A549 (cell line): ENCODE results near the gene BNC2. TPM values are rescaled to one million over a fixed set of nuclear protein-coding genes. Genes with fewer than 3 reads are reported as not detected.

Source experiments
- ATAC-seq, 2 experiments: fragments of 200-7000 bp in 1 of 2; fragments of >200 bp in 1 of 2; cut with Nextera tagmentation in 1 of 2; cut with Tn5 transposase in 1 of 2; 3 replicates each; pipeline versions ENCODE4 v1.8.0 to v1.9.1; 2018 to 2020; ENCODE audit warnings: mild to moderate bottlenecking in 1 of 2, moderate library complexity in 1 of 2
- CTCF ChIA-PET: fragments of 300-600 bp; sonication (Branson Sonifier 250); formaldehyde crosslinking; extraction: SDS; loops from one replicate; lab custom pipeline; 2021; ENCODE audit warnings: antibody characterized with exemption, inconsistent platforms; lab: Yijun Ruan, JAX
- POLR2A ChIA-PET: fragments of 350-600 bp; formaldehyde crosslinking; extraction: SDS; loops from one replicate; lab custom pipeline; 2021; ENCODE audit warnings: antibody characterized with exemption, inconsistent platforms; lab: Yijun Ruan, JAX
- DNase-seq, 2 experiments: peaks; one replicate each; pipeline versions ENCODE4 v3.0.0 to v3.0.0-alpha.2; 2011 to 2016; ENCODE audit warnings: low read depth in 1 of 2, low spot score in 1 of 2
- FAIRE-seq: peaks from 2 replicates; lab custom pipeline; 2011; peaks lifted over from hg19 to GRCh38; lab: Jason Lieb, UNC
- H3K27ac ChIP-seq, 2 experiments: fragments of >200 bp; sonication (Bioruptor Twin); formaldehyde crosslinking; 3 replicates each; pipeline ENCODE4 v1.5.1; 2016 to 2017
- H3K4me1 ChIP-seq: fragments of >200 bp; sonication (Bioruptor Twin); formaldehyde crosslinking; 3 replicates; pipeline ENCODE4 v1.6.1; 2016
- H3K4me2 ChIP-seq: fragments of >200 bp; sonication (Bioruptor Twin); formaldehyde crosslinking; 3 replicates; pipeline ENCODE4 v1.6.1; 2016
- H3K4me3 ChIP-seq: fragments of >200 bp; sonication (Bioruptor Twin); formaldehyde crosslinking; 3 replicates; pipeline ENCODE4 v1.5.1; 2016
- H3K9me3 ChIP-seq: fragments of >200 bp; sonication (Bioruptor Twin); formaldehyde crosslinking; 3 replicates; pipeline ENCODE4 v1.6.1; 2016
- BHLHE40 ChIP-seq: IDR thresholded peaks from 2 replicates; pipeline ENCODE4 v1.6.1; 2012; ENCODE audit warnings: low read depth, low read length, inconsistent platforms
- CBX2 ChIP-seq: fragments of 200-600 bp; sonication (generic); IDR thresholded peaks from 2 replicates; pipeline ENCODE4 v1.6.1; 2016; ENCODE audit warnings: low read depth, mild to moderate bottlenecking, borderline replicate concordance
- CEBPB ChIP-seq, 2 experiments: fragments of >200 bp in 1 of 2; sonication (Bioruptor Twin) in 1 of 2; formaldehyde crosslinking in 1 of 2; IDR thresholded peaks; 2 replicates each; pipeline ENCODE4 v1.6.1; 2012 to 2016
- CHD2 ChIP-seq: fragments of 150-350 bp; IDR thresholded peaks from 2 replicates; pipeline ENCODE4 v1.6.1; 2014; ENCODE audit warnings: low read length; ENCODE audit not compliant: partially characterized antibody
- EHMT2 ChIP-seq: fragments of 200-600 bp; sonication (generic); IDR thresholded peaks from 2 replicates; pipeline ENCODE4 v1.6.1; 2016; ENCODE audit warnings: antibody characterized with exemption, low read depth, mild to moderate bottlenecking, moderate library complexity
- EP300 ChIP-seq, 2 experiments: fragments of >200 bp; sonication (Bioruptor Twin); formaldehyde crosslinking; IDR thresholded peaks; 2 replicates in 1 of 2; 3 replicates in 1 of 2; pipeline ENCODE4 v1.6.1; 2016 to 2017
- FOSL2 ChIP-seq, 2 experiments: fragments of 450-650 bp in 1 of 2; fragments of >200 bp in 1 of 2; sonication (Bioruptor Twin) in 1 of 2; formaldehyde crosslinking; IDR thresholded peaks; 2 replicates each; pipeline versions ENCODE4 v1.5.0 to v1.6.1; 2016 to 2020; ENCODE audit warnings: mild to moderate bottlenecking in 1 of 2, moderate library complexity in 1 of 2
- FOXS1 ChIP-seq: fragments of 250-450 bp; sonication (Bioruptor Pico); IDR thresholded peaks from 2 replicates; pipeline ENCODE4 v1.5.0; 2020; ENCODE audit warnings: mild to moderate bottlenecking, moderate library complexity
- GATA3 ChIP-seq: IDR thresholded peaks from 2 replicates; pipeline ENCODE4 v1.6.1; 2012; ENCODE audit warnings: borderline replicate concordance
- HDAC2 ChIP-seq: fragments of 200-600 bp; sonication (generic); IDR thresholded peaks from 2 replicates; pipeline ENCODE4 v1.6.1; 2016
- HOXB13 ChIP-seq: fragments of 250-450 bp; sonication (Bioruptor Pico); IDR thresholded peaks from 2 replicates; pipeline ENCODE4 v1.5.0; 2020; ENCODE audit warnings: low read depth, mild to moderate bottlenecking, moderate library complexity
- HOXB5 ChIP-seq: fragments of 250-450 bp; sonication (Bioruptor Pico); IDR thresholded peaks from 2 replicates; pipeline ENCODE4 v1.5.0; 2020; ENCODE audit warnings: mild to moderate bottlenecking, moderate library complexity
- JUNB ChIP-seq: fragments of >200 bp; sonication (Bioruptor Twin); formaldehyde crosslinking; IDR thresholded peaks from 2 replicates; pipeline ENCODE4 v1.6.1; 2016
- KDM5A ChIP-seq: fragments of 200-600 bp; sonication (generic); IDR thresholded peaks from 2 replicates; pipeline ENCODE4 v1.6.1; 2016; ENCODE audit warnings: antibody characterized with exemption, mild to moderate bottlenecking
- NFE2L2 ChIP-seq: fragments of 150-350 bp; conservative IDR thresholded peaks from 2 replicates; pipeline ENCODE4 v1.6.1; 2014; ENCODE audit warnings: low read length
- POLR2A ChIP-seq: IDR thresholded peaks from 2 replicates; pipeline ENCODE4 v1.6.1; 2012; ENCODE audit warnings: mild to moderate bottlenecking, low read length
- POLR2AphosphoS2 ChIP-seq: conservative IDR thresholded peaks from 2 replicates; pipeline ENCODE4 v1.6.1; 2012; ENCODE audit warnings: low read length, improper control_type of control experiment, inconsistent platforms
- RAD21 ChIP-seq, 2 experiments: fragments of >200 bp in 1 of 2; sonication (Bioruptor Twin) in 1 of 2; formaldehyde crosslinking in 1 of 2; IDR thresholded peaks in 1 of 2; conservative IDR thresholded peaks in 1 of 2; 2 replicates in 1 of 2; 3 replicates in 1 of 2; pipeline ENCODE4 v1.6.1; 2012 to 2018; ENCODE audit warnings: inconsistent platforms in 1 of 2
- SMC3 ChIP-seq: fragments of >200 bp; sonication (Bioruptor Twin); formaldehyde crosslinking; IDR thresholded peaks from 3 replicates; pipeline ENCODE4 v1.6.1; 2018; ENCODE audit warnings: inconsistent platforms
- TP53 ChIP-seq: fragments of 250-450 bp; sonication (Bioruptor Pico); IDR thresholded peaks from 2 replicates; pipeline ENCODE4 v1.5.0; 2021; ENCODE audit warnings: mild to moderate bottlenecking, moderate library complexity
- ZNF302 ChIP-seq: fragments of 250-450 bp; sonication (Bioruptor Pico); IDR thresholded peaks from 2 replicates; pipeline ENCODE4 v1.9.0; 2021; ENCODE audit warnings: inconsistent platforms, mild to moderate bottlenecking, moderate library complexity
- ZSCAN20 ChIP-seq: fragments of 250-450 bp; sonication (Bioruptor Pico); IDR thresholded peaks from 2 replicates; pipeline ENCODE4 v1.8.0; 2022; ENCODE audit warnings: mild to moderate bottlenecking, moderate library complexity
- WGBS: methylation state at CpG from one replicate; pipeline ENCODE4 v1.1.6; 2017; ENCODE audit errors: missing lambda C conversion rate; 5-methylcytosine and 5-hydroxymethylcytosine counted together
- polyA plus RNA-seq, 4 experiments: library from polyadenylated mRNA; depleted of rRNA in 3 of 4; stranded (reverse); fragments of >200 nt; fragmentation: RNase III in 1 of 4; extraction: RNeasy Plus Mini Kit Qiagen cat#74134 plus additional on column Dnase treatment in 1 of 4; gene quantifications; 2 replicates in 3 of 4; 3 replicates in 1 of 4; pipeline ENCODE4 v1.2.3, GENCODE V29; 2011 to 2017
- TF ChIP-seq, protein P1 (sequence below): IDR thresholded peaks from 2 replicates; pipeline ENCODE4 v1.6.1; 2012; ENCODE audit warnings: low read depth, borderline replicate concordance
- TF ChIP-seq, protein P2 (sequence below): fragments of >200 bp; sonication (Bioruptor Twin); formaldehyde crosslinking; IDR thresholded peaks from 3 replicates; pipeline ENCODE4 v1.5.1; 2016
- TF ChIP-seq, protein P3 (sequence below): IDR thresholded peaks from 2 replicates; pipeline ENCODE4 v1.6.1; 2012
- TF ChIP-seq, protein P4 (sequence below): fragments of >200 bp; sonication (Bioruptor Twin); formaldehyde crosslinking; IDR thresholded peaks from 3 replicates; pipeline ENCODE4 v1.6.1; 2016
- TF ChIP-seq, protein P5 (sequence below): fragments of >200 bp; sonication (Bioruptor Twin); formaldehyde crosslinking; IDR thresholded peaks from 2 replicates; pipeline ENCODE4 v1.6.1; 2016
- TF ChIP-seq, protein P6 (sequence below): fragments of 250-450 bp; sonication (Bioruptor Pico); IDR thresholded peaks from 2 replicates; pipeline ENCODE4 v1.5.0; 2021; ENCODE audit warnings: mild to moderate bottlenecking, moderate library complexity, borderline replicate concordance

The BNC2 gene
- polyA plus RNA-seq, 2 of the 4 experiments (the other 2 are of a cell fraction): 6.2 to 7.5 TPM

DNA sequence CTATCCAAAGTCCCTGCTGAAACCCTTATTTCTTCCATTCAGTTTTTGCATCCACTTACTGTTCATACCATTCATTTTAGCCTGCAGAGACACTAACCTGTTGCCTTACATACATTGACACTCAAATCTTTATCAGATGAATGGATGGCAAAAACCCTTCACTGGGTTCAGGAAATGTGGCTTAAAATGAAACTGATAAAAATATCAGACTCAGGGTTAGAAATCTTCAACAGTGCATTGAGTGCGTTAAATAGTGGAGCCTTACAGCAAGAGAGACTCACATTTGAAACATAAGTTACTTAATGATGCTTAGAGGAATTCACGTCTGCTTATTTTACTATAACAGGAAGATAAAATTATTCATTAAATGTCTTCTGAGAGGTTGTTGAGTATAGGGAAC, 28.0 kb upstream of the BNC2 start:
- Histone ChIP-seq H3K4me2 (no peak overlapping the region; the same call in 2 of the 3 replicates), H3K27ac (no peak overlapping the region), H3K4me1 (peaks cover 10% of the 10 kb centered on the region; the same call in 2 of the 3 replicates)
- DNase-seq: no peak
- POLR2A ChIA-PET: no interaction called here
- TF ChIP-seq GATA3 (no peak), TP53 (no peak), CBX2 (no peak)
- TF ChIP-seq, protein P1, sequence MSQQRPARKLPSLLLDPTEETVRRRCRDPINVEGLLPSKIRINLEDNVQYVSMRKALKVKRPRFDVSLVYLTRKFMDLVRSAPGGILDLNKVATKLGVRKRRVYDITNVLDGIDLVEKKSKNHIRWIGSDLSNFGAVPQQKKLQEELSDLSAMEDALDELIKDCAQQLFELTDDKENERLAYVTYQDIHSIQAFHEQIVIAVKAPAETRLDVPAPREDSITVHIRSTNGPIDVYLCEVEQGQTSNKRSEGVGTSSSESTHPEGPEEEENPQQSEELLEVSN: no peak
- TF ChIP-seq, all 56 proteins: peak for 0
- FAIRE-seq (peak; percentile 7), ATAC-seq (no peak)
- CTCF ChIA-PET: no interaction called here
- Histone ChIP-seq H3K4me3 (no peak overlapping the region), H3K9me3 (no peaks in the 10 kb centered on the region)
- 80% methylated on average over 2 of the region's 2 CpGs for WGBS

DNA sequence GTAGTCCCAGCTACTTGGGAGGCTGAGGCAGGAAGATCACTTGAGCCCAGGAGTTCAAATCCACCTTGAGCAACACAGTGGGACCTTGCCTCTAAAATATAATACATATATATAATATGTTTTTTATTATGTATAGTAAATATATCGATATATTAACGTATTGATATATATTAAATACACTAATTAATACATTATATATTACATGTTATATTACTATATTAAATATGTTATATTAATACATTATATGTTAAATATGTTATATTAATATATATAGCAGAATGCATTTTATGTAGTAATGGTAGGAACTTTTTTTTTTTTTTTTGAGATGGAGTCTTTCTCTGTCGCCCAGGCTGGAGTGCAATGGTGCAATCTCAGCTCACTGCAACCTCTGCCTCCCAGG, 18.1 kb upstream of the BNC2 start:
- no peaks in the 10 kb centered on the region for H3K9me3 ChIP-seq
- ATAC-seq (no peak), DNase-seq (no peak), FAIRE-seq (no peak)
- TF ChIP-seq, protein P2, sequence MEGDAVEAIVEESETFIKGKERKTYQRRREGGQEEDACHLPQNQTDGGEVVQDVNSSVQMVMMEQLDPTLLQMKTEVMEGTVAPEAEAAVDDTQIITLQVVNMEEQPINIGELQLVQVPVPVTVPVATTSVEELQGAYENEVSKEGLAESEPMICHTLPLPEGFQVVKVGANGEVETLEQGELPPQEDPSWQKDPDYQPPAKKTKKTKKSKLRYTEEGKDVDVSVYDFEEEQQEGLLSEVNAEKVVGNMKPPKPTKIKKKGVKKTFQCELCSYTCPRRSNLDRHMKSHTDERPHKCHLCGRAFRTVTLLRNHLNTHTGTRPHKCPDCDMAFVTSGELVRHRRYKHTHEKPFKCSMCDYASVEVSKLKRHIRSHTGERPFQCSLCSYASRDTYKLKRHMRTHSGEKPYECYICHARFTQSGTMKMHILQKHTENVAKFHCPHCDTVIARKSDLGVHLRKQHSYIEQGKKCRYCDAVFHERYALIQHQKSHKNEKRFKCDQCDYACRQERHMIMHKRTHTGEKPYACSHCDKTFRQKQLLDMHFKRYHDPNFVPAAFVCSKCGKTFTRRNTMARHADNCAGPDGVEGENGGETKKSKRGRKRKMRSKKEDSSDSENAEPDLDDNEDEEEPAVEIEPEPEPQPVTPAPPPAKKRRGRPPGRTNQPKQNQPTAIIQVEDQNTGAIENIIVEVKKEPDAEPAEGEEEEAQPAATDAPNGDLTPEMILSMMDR: no peak
- TF ChIP-seq, protein P3, sequence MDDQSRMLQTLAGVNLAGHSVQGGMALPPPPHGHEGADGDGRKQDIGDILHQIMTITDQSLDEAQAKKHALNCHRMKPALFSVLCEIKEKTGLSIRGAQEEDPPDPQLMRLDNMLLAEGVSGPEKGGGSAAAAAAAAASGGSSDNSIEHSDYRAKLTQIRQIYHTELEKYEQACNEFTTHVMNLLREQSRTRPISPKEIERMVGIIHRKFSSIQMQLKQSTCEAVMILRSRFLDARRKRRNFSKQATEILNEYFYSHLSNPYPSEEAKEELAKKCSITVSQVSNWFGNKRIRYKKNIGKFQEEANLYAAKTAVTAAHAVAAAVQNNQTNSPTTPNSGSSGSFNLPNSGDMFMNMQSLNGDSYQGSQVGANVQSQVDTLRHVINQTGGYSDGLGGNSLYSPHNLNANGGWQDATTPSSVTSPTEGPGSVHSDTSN: no peak
- TF ChIP-seq RAD21 (conservative IDR thresholded peaks at IDR 0.05 in 1 of 2, IDR thresholded peaks at IDR 0.05 in 1 of 2) (no peak), ZSCAN20 (no peak), POLR2AphosphoS2 (no peak), CHD2 (no peak), POLR2A (no peak), NFE2L2 (no peak), CEBPB (IDR thresholded peaks at IDR 0.05) (no peak), EHMT2 (no peak), ZNF302 (CRISPR knock-in tag) (no peak), HOXB5 (CRISPR knock-in tag) (no peak), EP300 (IDR thresholded peaks at IDR 0.05) (no peak), HOXB13 (CRISPR knock-in tag) (no peak)
- TF ChIP-seq, protein P4, sequence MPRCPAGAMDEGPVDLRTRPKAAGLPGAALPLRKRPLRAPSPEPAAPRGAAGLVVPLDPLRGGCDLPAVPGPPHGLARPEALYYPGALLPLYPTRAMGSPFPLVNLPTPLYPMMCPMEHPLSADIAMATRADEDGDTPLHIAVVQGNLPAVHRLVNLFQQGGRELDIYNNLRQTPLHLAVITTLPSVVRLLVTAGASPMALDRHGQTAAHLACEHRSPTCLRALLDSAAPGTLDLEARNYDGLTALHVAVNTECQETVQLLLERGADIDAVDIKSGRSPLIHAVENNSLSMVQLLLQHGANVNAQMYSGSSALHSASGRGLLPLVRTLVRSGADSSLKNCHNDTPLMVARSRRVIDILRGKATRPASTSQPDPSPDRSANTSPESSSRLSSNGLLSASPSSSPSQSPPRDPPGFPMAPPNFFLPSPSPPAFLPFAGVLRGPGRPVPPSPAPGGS: no peak
- ChIA-PET POLR2A (no interaction called here), CTCF (no interaction called here)
- 88% methylated on average over 3 of the region's 3 CpGs for WGBS
- H3K4me3 ChIP-seq: no peak overlapping the region
- H3K4me2 ChIP-seq: no peak overlapping the region
- no peaks in the 10 kb centered on the region for H3K4me1 ChIP-seq
- no peak overlapping the region for H3K27ac ChIP-seq

DNA sequence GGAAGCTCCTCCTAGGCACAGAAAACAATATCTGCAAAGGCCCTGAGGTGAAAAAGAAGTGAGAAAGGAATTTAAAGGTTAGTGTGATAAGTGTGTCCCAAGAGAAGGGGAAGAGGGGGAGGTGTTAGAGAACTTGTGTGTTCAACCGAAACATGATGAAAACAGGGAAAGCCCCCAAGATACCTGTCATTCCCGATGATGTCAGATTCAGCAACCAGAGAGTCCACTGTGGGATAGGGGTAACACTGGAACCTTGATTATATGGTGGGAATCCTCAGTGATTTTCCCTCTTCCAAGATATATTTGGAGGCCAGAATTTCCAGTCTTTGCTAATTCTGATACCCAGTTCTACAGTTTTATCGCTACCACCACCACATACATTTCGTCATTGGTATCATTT, 15.5 kb upstream of the BNC2 start:
- no peaks in the 10 kb centered on the region for H3K9me3 ChIP-seq
- 82% methylated on average over 4 of the region's 4 CpGs for WGBS
- DNase-seq (no peak), ATAC-seq (no peak), FAIRE-seq (no peak)
- H3K4me2 ChIP-seq: no peak overlapping the region
- H3K4me1 ChIP-seq: no peaks in the 10 kb centered on the region
- H3K4me3 ChIP-seq: no peak overlapping the region
- no peak overlapping the region for H3K27ac ChIP-seq
- ChIA-PET CTCF (no interaction called here), POLR2A (no interaction called here)
- TF ChIP-seq KDM5A (no peak), JUNB (no peak), CHD2 (no peak), ZSCAN20 (no peak), RAD21 (conservative IDR thresholded peaks at IDR 0.05 in 1 of 2, IDR thresholded peaks at IDR 0.05 in 1 of 2) (no peak), BHLHE40 (no peak), POLR2A (no peak), FOXS1 (no peak), SMC3 (no peak), FOSL2 (IDR thresholded peaks at IDR 0.05) (no peak), FOSL2 (CRISPR knock-in tag; IDR thresholded peaks at IDR 0.05) (no peak), HDAC2 (no peak)
- TF ChIP-seq, protein P3: no peak
- TF ChIP-seq, protein P5, sequence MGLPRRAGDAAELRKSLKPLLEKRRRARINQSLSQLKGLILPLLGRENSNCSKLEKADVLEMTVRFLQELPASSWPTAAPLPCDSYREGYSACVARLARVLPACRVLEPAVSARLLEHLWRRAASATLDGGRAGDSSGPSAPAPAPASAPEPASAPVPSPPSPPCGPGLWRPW: no peak
- TF ChIP-seq, protein P6, sequence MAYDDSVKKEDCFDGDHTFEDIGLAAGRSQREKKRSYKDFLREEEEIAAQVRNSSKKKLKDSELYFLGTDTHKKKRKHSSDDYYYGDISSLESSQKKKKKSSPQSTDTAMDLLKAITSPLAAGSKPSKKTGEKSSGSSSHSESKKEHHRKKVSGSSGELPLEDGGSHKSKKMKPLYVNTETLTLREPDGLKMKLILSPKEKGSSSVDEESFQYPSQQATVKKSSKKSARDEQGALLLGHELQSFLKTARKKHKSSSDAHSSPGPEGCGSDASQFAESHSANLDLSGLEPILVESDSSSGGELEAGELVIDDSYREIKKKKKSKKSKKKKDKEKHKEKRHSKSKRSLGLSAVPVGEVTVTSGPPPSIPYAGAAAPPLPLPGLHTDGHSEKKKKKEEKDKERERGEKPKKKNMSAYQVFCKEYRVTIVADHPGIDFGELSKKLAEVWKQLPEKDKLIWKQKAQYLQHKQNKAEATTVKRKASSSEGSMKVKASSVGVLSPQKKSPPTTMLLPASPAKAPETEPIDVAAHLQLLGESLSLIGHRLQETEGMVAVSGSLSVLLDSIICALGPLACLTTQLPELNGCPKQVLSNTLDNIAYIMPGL (CRISPR knock-in tag): no peak
